Activated T-cell treated with anti-CD3 and anti-CD28 coated beads, Interleukin-2, amount 50 U/mL, for 48 hours (primary cell): ENCODE data around the gene UCHL3.

Source experiments
- DNase-seq, 2 experiments: peaks; one replicate each; pipeline ENCODE4 v3.0.0-alpha.2; 2020

UCHL3 gene

DNA sequence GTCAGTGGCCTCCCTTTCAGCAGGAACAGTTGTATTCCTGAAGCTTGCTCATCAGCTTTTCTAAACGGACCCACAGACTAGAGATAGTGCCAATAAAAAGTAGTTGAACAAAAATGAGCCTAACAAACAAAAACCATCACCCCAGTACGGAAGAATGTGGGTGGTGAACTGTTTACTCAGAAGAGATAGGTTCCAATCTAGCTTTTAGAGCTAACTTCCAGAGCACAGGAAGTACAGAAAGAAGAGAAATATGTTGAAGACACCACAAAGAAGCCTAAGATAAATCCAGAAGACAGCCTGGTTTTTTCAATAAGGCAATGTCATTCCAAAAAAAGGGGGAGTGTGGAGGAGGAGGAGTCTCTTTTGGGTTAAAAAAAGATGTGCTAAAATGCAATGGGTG lies 83.7 kb downstream of the UCHL3 start:
- no peak for DNase-seq

DNA sequence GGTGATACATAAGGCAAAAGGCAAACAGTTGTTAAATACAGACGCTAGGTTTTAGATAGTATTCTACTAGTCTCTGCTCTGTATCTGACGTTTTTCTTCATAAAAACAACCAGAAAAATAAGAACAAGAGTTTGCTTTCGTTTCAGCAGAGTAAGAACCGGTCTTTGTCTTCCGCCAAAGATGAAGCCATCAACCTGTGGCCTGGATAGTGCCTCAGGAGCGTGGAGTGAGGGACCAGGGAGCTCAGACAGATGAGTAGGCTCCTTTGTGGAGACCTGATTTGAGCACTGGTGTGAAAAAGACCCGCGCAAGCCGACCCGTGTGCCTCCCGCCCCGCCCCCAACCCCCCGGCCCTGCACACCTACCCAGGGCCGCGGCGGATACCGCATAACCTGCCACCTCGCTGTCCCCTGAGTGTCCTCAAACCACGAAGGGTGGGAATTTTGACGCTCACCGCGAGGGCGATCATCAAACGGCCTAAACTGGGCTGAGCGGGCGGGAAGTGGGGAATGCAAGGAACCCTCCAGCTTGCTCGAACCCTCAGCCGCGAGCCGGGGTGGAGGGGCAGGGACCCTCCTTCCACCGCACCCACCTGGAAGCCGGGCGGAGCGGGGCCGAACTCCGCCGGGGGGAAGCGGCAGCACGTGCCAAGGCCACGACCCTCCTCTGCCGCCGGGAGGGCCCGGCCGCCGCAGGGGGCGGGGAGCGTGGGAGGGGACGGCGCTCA lies 85.7 kb downstream of the UCHL3 start:
- DNase-seq = peak in 1 of 2 experiments; percentile 24

DNA sequence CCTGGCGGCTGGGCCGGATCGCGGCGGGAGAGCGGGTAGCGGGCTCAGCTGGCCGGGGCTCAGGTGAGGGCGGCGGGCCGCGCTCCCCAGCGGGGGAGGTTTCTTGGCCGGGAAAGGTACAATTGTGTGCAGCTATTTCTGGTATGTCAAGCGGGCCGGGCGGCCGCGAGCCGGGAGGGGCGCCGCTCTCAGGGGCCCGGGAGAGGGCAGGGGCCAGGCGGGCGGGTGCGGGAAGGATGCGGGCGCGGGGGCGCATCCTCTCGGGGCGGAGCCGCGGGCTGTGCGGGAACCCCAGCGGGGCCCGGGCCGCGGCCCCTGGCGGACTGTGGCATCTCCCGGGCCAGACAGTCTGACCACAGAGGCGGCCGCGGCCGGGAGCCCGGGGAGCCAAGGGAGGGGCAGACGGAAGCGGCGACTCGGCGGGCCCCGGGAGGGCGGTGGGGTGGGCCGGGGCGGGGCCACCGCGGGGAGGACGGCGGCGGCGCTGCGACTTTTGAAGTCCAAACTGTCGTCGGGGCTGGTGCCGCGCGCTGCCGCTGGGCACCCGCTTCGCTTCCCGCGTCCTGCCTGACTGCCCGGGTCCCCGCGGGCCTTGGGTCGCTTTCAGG lies 86.3 kb downstream of the UCHL3 start, which contains the start of gene LMO7:
TSS of gene LMO7 (plus strand) at position 503 of the 608 bp plus-strand sequence. CDS start 328 bp downstream, outside the sequence.
- DNase-seq = peak; percentile 43 to 55

- peak; percentile 63 to 66 for DNase-seq
Observed at GRCh38 chr13:75636436-75637180, 87.0 kb downstream of the UCHL3 start.

DNA sequence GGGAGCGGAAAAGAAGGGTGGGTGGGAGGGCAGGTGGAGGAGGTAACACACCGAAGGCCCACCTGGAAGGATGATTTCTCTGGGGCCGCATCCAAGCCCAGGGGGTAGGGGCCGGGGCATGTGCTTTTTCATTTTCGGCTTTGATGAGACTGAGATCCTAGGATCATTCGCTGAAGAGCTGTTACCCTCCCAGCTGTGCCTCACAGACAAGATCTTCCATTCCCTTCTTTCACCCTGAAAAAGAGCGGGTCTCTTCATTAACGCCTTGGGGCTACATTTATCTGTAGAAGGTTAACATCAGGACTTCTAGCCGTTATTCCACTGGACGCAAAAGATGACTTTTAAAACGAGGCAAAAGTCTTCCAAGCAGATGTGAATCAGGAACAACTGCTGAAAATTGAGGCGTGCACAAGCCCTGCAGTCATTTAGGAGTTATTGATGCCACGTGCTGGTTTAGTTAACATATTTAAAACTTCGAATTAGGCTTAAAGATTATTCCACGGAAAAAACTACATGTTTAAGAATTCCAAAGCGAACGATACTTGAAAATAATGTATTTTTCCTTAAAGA lies 87.7 kb downstream of the UCHL3 start:
- no peak for DNase-seq

DNA sequence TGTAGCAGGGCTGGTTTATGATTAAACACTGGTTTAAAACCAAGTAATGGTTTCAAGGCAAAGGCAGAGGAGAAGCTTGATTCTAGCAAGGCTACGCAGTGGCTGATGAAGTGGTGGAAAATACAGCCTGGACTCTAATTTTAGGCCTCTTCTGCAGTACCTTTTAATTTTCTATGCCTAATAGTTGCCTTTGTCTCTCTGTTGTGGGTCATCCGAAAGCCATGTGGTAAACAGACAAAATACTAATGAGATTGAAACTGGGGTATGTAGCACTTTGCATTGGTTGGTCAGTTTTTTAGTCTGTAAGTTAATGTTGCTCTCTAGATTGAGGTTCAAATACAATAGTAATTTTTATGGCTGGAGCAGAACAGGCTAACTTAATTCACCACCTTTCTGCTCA lies 89.9 kb downstream of the UCHL3 start:
- no peak for DNase-seq

DNA sequence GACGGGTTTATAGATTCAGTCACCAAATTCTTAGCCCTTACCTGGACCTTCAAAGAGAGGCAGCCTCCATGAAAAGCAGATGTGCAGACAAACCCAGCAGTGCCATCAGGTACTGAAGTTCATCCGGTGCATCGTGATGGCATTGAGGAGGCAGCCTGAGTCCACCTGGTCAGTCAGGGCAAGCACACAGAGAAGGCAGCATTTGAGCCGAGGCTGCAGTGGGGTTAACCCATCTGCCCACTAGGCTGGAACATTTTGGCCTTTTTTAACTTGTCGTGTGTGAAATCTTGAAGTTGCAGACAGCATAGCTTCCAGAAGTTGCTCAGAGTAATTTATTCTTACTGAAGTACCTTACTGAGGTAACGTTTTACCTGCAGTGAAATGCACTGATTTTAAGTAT lies 91.4 kb downstream of the UCHL3 start:
- DNase-seq = no peak

- no peak for DNase-seq
Observed at GRCh38 chr13:75643182-75643581, 93.6 kb downstream of the UCHL3 start.

- DNase-seq = no peak
Observed at GRCh38 chr13:75643693-75644092, 94.1 kb downstream of the UCHL3 start.

GRCh38 chr13:75645141-75645540 lies 95.5 kb downstream of the UCHL3 start:
- no peak for DNase-seq

GRCh38 chr13:75647126-75647784 lies 97.7 kb downstream of the UCHL3 start:
- no peak for DNase-seq

- DNase-seq = no peak
Observed at GRCh38 chr13:75648446-75648845, 98.9 kb downstream of the UCHL3 start.

DNA sequence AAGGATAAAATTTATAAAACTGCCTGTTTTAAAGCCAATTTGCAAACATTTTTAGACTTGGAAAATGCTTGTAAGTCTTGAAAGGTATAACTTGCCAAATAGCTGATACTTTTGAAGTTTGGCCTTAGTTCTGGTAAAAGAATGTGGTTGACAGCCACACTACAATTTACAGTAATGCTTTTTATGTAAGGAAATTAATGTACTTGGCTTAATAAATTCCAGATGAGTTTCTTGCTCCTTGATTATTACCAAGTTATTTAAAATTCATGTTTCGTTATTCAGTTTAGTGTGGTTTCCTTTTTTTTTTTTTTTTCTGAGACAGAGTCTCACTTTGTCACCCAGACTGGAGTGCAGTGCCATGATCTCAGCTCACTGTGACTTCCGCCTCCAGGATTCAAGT lies 101.4 kb downstream of the UCHL3 start:
- no peak for DNase-seq

- DNase-seq = no peak
Observed at GRCh38 chr13:75652726-75653125, 103.1 kb downstream of the UCHL3 start.
